ENCODE measurements around the gene BMERB1.

DNA sequence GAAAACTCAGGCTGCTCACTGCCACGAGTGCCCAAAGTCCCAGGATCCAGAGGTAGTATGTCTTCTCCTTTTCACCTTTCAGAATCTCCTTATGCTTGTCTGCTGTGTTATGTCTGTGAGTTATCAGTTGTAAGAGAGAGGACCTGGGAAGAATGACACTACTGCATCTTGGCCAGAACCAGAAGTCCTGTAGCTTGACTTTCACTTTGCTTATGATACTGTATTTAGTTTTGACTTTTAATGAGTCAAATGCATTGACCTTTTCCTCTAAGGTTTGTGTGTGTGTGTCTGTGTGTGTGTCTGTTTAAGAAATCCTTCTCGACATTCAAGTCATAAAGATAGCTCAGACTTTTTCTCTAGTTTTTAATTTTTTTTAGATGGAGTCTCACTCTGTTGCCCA is 43.4 kb downstream of the BMERB1 start:
- TF ChIP-seq GATA2 (IDR thresholded peaks at IDR 0.05; ENCODE audit: low read depth, low read length): no peak
- no peak for TF ChIP-seq GATA3 (IDR thresholded peaks at IDR 0.05; ENCODE audit: low read depth, low read length)

All from SH-SY5Y (cell line).